PFSK-1 (cell line): Measurements from ENCODE around the gene EWSR1.

Experiments used
- FOXP2 ChIP-seq: optimal IDR thresholded peaks from 2 replicates; pipeline ENCODE3; 2011; ENCODE audit warnings: borderline replicate concordance, control low read depth, inconsistent platforms; ENCODE audit not compliant: insufficient read depth; ENCODE audit errors: extremely low read length, extremely low read depth
- POLR2AphosphoS5 ChIP-seq: IDR thresholded peaks from 2 replicates; pipeline ENCODE4 v1.6.1; 2012; ENCODE audit warnings: low read depth, mild to moderate bottlenecking, control low read depth, low read length, moderate library complexity
- REST ChIP-seq, 2 experiments: IDR thresholded peaks; 2 replicates each; pipeline versions ENCODE4 v1.6.1 to v1.8.0; 2011 to 2012; ENCODE audit warnings: low read depth in 2 of 2, low read length in 2 of 2, control low read depth in 1 of 2, inconsistent platforms in 1 of 2, mild to moderate bottlenecking in 1 of 2, moderate library complexity in 1 of 2; ENCODE audit not compliant: insufficient read depth in 1 of 2
- SIN3A ChIP-seq: IDR thresholded peaks from 2 replicates; pipeline ENCODE4 v1.6.1; 2012; ENCODE audit warnings: mild to moderate bottlenecking, low read length, moderate library complexity, borderline replicate concordance; ENCODE audit not compliant: insufficient read depth
- TAF1 ChIP-seq: IDR thresholded peaks from 2 replicates; pipeline ENCODE4 v1.6.1; 2012; ENCODE audit warnings: low read length, control low read depth, borderline replicate concordance; ENCODE audit not compliant: insufficient read depth

GRCh38 chr22:29341056-29341848 is 73.2 kb downstream of the EWSR1 start:
- TF ChIP-seq POLR2AphosphoS5: no peak
- no peak for TF ChIP-seq SIN3A
- TF ChIP-seq REST (IDR thresholded peaks at IDR 0.05; ENCODE audit: insufficient read depth in 1 of 2, low read depth in 2 of 2, low read length in 2 of 2): no peak
- no peak for TF ChIP-seq TAF1
- TF ChIP-seq FOXP2: no peak
